GM21423 (cell line): ENCODE data around the gene TMEM63A.
"Not testable (repeated sequence)": the region's sequence is repeated elsewhere in the genome, so short reads cannot be mapped to it uniquely, and the experiment has no call there.

Experiments
- ATAC-seq: cut with Tn5 transposase; IDR thresholded peaks from one replicate; pipeline ENCODE4 v1.9.1; 2021; ENCODE audit warnings: mild to moderate bottlenecking, moderate library complexity; ENCODE audit not compliant: unreplicated experiment

TMEM63A gene

DNA sequence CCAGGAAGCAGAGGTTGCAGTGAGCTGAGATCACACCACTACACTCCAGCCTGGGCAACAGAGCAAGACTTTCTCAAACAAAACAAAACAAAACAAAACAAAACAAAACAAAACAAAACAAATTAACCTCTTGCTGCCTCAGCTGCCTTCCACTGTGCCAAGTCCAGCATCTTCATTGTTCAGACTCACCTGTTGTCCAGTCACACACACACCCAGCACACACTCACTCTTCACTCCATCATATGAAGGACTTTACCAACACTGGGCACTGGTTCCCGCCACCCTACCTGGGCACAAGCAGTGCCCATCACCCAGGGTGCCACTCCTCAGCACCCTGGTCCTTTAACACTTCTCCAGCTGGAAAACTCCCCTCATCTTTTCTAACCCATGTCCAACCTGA lies 27.3 kb upstream of the TMEM63A start:
- no peak for ATAC-seq

DNA sequence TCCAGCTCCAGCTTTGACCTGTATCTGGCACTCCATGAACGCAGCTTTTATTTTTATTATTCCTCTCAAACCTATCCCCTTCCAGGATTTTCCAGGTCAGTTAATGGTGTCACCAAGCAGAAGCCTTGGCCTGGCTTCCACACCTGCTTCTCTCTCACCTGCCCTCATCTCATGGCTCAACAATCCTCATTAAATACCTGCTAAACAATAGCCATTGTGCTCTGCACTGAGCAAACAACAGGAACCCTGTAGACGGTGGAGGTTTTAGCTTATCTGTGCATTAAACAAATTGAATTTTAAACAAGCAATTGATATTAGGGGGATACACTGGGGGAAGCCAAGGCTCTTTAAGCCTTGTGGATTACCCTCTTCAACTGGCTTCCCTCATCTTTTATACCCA lies 26.6 kb upstream of the TMEM63A start:
- ATAC-seq: no peak

DNA sequence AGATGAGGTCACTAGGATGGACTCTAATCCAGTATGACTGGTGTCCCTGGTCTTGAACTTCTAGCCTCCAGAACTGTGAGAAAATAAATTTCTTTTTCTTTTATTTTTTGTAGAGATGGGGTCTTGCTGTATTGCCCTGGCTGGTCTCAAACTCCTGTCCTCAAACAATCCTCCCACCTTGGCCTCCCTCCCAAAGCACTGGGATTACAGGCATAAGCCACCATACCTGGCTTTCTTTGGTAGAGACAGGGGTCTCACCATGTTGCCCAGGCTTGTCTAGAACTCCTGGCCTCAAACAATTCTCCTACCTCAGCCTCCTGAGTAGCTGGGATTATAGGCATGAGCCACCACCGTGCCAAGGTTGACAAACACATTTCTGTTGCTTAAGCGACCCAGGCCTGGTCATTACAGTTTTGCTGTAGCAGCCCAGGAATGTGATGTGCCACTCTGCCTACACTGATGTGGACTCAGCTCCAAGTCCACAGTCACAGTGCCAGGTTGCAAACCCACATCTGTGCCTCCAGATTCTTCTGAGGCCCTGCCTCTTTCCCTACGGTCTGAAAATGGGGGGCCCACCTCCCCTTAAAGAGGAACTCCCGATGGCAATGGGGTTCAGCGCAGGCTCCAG lies 25.9 kb upstream of the TMEM63A start:
- no peak for ATAC-seq

DNA sequence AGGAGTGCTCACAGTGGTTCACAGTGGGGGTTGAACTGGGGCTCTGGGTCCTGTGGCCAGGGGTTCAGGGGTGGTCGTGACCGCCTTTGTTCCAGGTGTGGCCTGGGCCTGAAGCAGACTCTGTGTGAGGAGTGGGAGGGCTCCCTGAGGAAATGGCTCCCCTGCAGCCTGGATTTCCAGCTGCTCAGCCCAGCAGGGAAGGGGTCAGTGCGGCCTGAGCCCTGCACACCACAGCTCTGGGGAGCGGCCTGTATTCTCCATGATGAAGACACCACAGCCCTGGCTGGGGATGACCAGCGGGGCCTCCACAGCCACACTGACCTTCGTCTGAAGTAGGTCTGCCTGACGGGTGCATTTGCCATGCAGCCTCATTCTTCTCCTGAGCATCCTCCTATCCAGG lies 25.2 kb upstream of the TMEM63A start:
- no peak for ATAC-seq

DNA sequence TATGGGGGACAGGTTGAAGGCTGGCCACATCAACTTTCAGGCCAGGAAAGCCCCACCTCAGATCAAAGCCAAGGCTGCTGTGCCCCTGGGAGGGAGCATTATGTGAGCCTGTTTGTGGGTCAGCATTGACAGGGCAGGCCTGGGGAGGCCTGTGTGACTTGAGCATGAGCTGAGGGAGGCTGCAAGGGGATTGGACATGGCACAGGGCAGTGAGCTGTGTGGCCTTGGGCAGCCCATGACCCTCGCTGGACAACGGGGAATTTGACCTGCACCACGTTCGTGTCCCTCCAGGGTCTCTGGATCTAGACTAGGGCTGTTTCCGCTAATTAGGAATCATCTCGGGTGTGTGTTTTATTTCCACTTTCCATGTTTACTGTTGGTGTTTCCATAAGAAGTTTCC lies 24.3 kb upstream of the TMEM63A start:
- ATAC-seq: no peak

DNA sequence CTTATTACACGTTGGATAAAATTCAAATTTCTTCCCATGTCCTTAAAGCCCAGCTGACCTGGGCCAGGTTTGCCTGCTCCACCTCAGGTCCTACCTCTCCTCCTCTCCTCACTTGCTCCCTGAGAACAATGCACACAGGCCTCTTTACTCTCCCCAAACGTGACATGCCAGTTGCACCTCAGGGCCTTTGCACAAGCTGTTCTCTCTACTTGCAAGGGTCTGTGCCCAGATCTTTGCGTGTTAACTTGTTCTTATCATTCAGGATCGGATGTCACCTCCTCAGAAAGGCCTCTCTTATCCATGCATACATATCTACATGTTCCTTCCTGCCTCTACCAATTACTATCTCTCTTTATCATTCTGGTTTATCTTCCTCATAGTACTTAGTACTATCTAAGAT lies 21.4 kb upstream of the TMEM63A start:
- no peak for ATAC-seq

DNA sequence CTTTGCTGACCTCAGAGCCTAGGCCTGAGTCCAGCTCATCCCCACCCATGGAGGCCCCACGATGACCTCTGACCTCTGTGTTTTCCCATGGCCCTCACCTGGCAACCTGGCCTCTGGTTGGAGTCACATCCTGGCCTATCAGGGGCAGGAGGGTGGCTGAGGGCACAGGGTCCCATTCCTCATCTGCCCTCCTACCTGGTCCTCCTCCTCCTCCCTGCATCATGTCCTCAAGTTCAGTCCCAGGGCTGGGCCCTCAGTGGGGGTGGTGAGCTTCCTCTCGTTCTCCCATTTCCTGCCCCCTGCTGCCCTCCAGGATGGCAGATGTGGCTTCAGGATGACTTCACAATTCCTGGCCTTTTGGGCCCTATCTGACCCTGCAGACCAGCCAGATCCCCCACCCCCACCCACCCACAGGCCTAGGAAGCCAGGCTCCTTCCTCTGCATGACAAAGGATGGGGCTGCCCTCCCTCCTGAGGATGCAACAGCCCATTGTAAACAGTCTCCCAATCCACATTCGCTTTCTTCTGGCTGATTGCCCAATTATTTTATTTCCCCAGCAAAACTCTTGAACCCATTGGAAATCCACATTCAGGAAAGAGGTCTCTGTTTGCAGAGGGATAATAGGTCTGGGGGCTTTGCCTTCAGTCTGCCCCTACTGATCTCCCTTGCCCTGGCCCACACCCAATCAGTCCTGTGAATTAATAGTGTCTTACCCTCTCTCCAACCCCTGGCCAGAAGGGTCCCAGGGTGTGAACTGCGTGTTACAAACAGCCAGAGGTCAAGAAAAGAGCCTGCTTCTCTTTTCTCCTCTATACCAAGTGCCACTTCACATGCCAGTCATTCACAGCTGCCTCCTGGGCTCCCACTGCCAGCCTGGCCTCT lies 17.1 kb upstream of the TMEM63A start:
- ATAC-seq: no peak

DNA sequence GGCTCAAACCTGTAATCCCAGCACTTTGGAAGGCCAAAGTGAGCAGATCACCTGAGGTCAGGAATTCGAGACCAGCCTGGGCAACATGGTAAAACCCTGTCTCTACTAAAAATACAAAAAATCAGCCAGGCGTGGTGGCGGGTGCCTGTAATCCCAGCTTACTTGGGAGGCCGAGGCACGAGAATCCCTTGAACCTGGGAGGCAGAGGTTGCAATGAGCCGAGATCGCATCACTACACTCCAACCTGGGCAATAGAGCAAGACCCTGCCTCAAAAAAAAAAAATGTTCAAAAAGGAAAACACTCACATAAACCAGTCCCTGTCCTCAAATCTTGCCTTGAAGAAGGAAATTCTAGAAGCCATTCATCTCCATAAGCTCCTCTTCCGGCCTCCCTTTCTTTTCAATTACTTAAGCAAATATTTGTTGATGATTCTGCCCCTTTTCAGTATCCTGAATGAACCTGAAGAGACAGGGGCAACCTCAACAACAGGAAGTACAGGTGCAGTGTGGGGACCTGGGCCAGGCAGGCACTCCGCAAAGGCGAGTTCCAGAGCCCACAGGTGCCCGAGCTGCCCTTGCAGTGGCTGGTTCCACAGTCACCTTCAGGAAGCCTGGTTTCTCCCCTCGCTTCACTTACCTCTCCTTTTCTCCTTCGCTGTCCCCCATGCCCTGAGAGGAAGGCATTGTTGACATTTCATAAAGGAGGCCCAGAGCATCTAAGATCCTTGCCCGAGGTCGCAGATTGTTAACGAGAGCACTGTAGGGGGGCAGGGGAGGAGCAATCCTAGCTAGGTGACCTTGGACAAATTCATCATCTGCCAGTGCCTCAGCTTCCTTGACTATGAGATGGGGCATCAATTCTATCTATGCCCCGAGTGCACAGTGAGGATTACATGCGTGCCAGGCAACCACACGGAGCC lies 15.7 kb upstream of the TMEM63A start:
- ATAC-seq: no peak

DNA sequence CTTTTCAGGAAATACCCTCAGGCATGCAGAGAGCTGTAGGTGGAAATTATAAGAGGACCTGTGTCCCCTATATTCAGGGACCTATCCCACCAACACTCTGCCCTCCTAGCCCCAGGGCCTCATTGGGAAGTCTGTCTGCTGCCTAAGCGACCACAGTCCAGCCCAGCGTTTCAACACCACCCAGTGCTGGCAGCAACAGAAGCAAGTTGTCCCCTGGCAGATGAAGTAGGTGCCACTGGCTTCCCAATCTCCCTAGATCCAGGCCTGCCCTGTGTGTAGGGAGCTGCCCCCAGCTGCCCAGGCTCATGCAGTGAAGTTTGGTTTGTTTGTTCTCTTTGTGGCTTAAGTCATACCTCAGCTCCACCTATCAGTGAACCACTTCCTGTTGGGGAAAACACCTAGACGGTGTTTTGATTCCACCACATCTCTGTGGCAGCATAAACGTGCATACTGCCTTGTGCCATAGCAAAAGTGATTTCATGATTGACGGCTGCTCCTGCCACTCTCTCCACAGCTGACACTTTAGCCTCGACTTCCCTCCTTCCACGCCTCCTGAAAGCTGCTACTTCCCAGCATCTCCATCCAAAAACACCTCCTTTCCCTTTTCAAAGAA lies 14.9 kb upstream of the TMEM63A start:
- ATAC-seq: peak; percentile 100

DNA sequence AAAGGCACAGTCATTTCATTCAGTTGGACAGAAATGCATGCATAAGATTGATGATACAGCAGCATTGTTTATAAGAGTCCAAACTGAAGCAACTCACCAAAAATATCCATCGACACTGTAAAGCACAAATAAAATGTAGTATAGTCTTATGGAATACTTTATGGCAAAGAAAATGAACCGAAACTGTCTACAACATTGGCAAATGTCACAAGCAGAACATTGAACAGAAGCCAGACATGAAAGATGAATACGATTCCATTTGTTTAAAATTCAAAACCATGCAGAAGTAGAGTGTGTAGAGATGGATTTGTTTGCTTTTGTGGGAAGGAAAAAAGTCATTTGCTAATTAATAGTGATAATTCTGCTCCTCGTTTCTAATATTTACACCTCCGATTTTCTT lies 14.3 kb upstream of the TMEM63A start:
- no peak for ATAC-seq

DNA sequence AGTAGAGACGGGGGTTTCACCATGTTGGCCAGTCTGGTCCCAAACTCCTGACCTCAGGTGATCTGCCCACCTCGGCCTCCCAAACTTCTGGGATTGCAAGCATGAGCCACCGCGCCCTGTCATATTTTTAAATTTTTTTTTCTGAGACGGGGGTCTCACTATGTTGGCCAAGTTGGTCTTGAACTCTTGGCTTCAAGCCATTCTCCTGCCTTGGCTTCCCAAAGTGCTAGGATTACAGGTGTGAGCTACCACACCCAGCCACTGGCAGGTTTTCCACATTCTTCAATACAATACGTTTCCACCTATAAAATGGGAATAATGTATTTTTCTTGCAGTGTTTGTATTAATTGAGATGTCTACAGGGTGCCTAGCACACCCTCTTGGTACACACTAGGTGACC lies 10.1 kb upstream of the TMEM63A start:
- ATAC-seq: no peak

DNA sequence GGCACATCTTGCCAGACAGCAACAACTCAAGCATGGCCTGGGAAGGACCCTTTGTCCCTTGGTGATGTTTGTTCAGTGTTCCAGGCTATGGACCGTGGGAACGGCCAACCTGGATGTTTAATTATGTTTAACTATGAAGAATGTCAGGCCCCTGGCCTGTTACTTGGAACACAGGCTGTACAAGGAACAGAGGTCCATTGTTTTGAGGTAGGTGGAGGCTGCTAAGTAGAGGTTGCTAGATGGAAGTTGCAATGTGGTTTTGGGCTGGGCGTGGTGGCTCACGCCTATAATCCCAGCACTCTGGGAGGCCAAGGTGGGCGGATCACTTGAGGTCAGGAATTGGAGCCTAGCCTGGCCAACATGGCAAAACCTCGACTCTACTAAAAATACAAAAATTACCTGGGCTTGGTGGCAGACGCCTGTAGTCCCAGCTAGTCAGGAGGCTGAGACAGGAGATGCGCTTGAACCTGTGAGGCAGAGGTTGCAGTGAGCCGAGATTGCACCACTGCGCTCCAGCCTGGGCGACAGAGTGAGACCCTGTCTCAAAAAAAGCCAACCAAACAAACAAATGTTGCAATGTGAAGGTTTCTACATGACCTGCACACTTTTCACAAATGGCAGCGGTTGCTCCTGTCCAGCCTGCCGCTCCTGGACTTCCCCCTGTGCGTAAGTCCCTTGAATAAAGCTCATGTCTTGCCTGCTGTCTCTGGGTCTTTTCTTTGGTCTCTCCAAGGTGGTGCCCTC lies 9.2 kb upstream of the TMEM63A start:
- no peak for ATAC-seq

DNA sequence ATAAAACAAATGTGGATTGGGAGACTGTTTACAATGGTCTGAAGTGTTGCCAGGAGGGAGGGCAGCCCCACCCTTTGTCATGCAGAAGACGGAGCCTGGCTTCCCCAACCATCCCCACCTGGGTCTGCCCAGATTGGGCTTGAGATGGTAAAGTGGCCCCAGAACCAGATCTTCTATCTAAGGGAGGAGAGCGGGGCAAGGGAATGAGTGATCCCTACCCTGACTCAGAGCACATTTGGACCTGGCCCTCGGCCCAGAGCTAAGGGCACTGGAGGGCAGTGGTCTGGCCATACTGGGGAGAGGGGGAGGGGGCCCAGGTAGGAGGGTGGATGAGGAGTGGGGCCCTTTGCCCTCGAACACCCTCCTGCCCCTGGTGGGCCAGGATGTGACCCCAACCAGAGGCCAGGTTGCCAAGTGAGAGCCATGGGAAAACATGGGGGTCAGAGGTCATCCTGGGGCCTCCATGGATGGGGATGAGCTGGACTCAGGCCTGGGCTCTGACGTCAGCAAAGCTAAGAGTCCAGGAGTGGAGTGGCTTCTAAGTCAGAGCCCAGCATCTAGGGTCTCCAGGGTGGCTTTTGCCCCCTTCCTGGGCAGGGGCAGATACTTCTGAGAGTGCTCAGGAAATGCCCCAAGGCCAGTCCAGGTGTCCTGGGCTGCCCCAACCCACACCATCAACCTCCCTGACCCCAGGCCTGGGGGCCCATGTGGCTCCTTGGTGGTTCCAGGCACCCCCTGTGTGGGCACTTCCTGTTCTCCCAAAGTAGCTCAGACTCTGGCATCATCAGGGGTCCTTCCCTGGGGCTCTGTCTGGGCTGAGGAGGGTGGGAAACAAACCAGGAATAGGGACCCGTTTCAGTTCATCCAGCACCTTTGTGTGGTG lies 8.4 kb upstream of the TMEM63A start:
- ATAC-seq: no peak

DNA sequence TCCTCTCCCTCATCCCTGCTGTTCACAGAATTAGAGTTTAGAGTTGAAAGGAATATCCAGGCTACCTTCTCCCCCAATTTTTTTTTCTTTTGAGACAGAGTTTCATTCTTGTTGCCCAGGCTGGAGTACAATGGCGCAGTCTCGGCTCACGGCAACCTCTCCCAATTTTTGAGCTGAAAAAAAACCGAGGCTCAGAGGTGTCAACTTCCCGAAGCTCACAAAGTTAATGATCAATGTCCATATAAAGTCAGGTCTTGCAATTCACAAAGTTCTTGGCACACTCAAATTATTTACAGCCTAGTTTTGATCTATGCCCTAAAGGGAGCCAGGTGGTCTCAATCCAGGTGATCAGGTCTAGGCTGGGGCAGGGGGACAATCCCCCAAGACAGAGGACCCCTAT lies 7.6 kb upstream of the TMEM63A start:
- ATAC-seq: no peak

DNA sequence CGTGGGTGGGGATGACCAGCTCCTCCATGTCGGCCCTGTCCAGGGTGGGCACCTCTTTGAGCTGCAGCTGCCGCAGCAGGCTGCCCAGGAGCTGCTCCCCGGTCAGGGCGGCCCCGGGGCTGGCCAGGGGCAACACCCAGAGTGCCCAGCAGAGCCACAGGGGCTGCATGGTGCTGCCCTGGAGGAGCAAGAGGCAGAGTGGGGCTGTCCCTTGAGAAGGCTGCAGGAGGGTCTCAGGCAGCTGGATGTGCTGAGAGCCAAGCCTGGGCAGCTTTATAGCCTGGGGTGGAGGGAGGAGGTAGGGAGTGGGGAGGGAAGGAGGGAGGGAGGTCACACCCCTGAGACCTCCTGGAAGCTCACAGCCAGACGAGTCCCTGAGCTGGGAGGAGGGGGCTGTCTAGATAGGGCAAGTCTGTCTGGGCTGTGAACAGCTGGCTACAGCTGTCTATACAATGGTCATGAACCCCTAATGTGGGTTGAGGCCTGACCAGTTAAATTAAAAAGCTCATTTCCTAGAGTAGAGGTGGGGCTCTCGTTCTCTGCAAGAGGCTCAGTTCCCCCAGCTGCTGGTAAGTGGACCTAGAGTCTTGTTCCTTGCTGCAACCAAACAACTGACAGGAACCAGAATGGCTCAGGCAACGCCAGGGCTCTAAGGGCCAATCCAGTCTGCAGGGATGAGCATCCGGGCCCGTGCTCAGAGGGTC lies 6.9 kb upstream of the TMEM63A start, which contains the start of gene LEFTY1:
Gene LEFTY1 (minus strand): TSS at position 249 of the 704 bp plus-strand sequence. CDS start 80 bp downstream, at position 169.
- no peak for ATAC-seq

DNA sequence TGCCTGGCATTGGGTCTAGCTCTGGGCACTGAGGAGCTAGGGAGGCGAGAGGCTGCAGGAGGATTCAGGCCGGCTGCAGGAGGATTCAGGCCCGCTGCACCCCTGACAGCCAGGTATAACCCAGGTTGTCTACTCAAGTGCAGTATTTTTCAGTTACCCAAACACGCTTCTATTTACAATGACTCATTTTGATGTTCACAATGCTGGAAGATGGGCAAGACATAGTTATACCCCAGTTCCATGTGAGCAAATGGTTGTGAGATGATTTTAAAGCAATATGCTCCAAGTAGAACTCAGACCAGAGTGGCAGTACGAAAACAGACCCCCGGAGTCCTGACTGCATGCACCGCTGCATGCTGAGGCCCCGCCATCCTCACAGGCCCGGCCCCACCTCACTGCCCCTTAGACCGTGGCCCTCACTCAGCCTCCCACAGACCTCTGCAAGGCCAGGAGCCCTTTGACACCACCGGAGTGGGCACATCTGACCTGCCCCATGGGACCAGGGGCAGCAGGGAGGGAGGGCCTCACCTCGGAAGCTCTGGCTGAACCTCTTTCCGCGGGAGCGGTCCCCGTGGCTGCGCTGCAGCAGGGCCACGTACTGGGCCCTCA lies 6.2 kb upstream of the TMEM63A start:
- ATAC-seq: no peak

DNA sequence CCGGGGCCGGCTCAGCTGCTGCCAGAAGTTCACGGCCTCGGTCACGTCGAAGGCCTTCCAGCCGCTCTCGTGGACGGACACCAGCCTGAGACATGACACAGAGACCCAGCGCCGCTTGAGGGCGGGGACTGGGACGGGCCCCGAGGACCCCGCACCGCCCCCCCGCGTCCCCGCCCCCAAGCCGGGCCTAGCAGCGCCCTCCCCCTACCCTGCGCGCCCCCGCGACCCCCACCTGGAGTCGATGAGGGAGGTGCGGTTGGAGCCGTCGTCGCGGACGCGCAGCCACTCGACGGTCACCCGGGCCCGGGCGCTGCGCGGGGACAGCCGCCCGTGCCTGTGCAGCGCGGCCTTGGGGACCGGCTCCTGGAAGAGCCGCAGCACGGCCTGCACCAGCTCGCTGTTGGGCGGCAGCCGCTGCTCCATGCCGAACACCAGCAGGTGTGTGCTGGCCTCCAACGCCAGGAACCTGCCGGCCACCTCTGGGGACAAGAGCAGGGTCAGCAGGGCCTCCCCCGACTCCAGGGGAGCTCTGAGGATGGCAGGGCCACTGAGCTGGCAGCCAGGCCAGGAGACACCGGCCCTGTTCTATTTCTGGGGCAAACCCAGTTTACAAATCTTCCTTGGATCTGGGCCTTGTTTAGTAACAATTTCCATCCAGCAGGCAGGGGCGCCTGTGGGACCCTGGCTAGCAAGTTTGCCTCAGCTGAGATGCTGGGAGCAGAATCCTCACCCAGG lies 5.5 kb upstream of the TMEM63A start:
- not testable (repeated sequence) for ATAC-seq

DNA sequence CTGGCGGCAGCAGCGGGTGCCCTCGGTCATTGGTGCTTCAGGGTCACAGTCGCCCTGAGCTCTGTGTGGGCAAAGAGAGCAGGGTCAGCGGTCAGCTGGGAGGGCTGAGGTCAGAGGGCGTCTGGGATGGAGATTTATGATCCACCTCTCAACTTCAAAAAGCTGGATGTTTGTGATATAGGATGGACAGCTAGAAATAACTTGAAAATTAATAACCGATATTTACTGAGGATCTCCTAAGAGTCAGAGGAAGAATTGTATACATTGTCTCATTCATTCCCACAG lies 4.8 kb upstream of the TMEM63A start:
- ATAC-seq: no peak
